Measurements from ENCODE around the gene STX8.

The STX8 gene

DNA sequence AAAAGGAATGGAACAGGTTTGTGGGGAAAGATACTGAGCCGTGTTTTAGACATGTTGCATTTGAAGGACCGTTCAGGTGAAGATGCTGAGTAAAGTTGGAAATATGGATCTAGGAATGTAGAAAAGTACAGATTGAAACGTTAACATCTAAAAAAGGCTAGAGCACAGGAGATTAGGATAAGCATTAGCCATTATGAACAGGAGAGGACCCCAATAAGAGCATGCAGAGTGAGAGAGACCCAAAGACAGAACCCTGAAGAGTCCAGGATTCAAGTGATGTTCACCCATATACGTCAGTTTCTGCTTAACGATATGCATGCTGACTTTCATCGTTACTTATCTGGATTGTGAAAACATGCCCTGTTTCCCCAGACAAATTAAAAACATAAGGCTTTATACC lies 140.5 kb downstream of the STX8 start:
- no peak for DNase-seq

DNA sequence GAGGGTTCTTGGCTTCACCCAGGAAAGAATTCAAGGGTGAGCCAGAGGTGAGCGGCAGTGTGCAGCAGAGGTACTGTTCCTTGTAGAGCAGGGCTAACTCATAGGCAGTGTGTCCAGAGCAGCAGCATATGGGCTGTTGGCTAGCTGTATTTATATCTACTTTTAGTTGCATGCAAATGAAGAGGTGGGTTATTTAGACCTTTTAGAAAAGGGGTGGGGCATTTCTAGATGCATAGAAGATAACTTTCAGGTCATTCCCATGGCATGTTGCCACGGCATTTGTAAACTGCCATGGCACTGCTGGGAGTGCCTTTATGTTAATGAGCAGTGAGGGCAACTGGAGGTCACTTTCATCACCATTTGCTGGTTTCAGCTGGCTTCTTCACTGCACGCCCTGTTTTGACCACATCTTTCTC lies 141.0 kb downstream of the STX8 start:
- DNase-seq: no peak

DNA sequence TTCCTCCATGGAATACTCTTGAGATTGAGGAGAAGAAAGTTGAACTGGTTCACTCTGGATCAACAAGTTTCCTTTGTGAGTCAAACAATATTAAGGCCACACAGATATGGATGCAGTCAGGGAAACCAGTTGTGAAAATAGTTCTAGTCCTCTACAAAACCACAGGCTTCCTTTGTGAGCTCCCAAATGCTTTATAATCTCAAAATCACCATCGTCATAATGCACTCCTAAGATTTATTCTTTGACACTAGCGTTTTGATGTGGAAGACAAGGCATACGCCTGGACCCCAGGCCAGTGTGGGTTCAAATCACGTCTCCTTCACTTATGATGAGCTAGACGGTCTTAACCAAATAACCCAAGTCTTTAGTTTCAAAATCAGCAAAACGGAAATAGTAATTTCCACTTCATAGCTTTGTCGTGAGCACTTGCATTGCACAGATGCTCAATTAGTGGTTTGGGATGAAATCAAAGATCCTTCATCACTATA lies 142.6 kb downstream of the STX8 start:
- DNase-seq: no peak

DNA sequence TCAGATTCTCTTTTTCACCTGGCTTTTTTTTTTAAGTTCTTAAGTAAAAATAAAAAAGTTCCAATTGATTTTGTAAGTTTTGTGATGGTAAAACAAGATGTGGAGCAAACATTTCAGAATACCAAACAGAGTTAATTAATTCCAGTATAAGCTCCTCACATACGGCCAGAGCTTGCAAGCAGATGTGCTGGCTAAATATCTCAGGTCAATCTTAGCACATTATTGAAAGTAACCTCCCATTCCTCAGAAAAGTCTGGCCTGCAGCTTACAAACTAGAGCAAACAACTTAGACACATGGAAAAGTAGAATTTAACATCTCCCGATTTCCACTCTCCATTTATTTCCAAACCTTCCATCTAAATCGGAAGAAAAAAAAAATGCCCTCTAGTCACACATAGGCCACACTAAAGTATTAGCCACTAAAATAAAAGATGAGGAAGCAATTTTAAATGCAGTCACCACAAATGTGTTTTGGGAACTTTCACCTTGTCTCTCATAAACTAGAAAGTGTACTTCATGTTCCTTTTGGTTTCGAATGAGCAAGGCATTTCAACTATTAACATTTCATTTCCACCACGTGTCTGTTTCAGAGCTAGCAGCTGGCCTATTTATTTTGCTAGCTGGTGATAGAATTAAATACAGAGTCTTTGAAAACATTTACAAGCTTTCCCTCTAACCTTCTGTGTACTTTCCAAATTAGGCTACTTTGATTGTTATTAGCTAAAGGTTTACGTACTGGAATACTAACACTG lies 143.3 kb downstream of the STX8 start:
- no peak for DNase-seq

DNA sequence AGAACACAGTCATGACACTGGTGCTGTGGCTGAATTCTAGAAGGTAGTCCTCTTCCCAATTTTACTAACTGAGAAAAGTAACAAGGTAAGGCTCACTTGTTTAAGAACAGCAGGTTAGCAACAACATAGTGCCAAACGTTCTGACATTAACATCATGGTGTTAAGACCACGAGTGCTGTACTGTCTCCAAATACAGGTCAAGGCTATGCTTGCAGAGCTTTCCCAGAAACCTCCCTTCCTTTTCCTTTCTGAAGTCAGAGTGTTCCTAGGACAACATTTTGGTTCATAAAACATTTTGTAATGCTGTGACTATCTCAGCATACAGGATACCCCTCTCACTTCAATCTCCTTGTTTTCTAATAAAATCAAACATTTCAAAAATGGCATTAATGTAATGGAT lies 144.0 kb downstream of the STX8 start:
- DNase-seq: no peak

DNA sequence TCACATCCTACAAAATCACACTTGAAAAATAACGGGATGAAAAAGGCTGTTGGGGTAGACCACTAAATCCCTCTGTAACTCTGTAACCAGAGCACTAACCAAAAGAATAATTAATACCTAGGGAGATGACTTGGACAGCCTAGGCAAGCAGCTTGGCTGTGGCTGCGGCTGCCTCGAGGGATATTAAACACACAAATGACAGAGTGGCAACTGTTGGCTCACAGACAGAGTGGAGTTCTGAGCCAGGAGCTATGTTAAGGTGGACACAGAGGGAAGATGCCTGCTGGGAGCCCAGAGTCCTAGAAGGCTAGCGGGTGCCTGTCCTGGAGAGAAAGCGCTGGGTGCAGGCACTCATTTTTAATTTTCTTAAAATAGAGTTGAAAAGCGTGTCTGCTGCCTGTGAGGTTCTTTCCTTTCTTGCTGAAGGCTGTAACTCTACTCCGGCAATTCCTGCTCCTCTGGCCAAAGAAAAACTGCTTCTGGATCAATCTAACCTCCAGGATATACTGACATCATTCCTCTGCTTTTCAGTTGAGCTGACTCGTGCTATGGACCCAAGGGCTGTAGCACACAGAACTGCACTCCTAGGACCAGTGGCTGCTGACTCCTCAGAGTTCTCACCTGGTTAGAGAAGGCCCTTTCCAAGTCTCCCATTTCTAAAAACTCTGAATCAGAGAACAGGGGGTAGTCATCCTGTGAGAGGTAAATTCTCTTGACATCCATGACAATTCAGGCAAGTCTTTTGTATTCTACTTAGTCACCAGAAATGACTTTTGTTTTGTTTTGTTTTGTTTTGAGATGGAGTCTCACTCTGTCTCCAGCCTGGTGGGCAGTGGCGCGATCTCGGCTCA lies 147.9 kb downstream of the STX8 start:
- DNase-seq: peak; percentile 35 to 66

DNA sequence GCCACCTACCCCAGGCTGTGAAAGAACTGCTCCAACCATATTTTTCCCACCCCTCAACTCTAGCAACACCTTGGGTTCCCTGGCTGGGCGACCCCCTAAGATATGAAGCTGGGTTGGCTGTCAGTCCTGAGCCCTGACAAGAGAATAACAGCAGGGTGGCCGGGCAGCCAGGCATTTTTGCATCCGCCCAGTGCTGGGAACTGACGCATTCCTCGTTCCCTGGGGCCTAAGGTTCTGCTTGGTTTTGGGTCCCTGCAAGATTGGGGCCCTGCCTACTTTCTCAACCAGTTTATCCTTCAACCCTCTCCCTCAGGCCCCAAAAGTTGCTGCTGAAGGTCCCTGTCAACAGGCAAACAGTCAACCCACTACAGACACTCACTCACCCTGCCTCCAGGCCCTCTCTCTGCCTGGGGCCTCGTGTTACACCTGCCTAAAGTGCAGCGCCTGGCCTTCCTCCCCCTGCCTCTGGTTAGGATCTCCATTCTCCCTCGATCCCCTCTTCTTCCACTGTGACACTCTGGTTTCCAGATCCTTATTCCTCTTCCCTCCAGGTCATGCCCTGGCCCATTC lies 151.5 kb downstream of the STX8 start:
- no peak for DNase-seq

DNA sequence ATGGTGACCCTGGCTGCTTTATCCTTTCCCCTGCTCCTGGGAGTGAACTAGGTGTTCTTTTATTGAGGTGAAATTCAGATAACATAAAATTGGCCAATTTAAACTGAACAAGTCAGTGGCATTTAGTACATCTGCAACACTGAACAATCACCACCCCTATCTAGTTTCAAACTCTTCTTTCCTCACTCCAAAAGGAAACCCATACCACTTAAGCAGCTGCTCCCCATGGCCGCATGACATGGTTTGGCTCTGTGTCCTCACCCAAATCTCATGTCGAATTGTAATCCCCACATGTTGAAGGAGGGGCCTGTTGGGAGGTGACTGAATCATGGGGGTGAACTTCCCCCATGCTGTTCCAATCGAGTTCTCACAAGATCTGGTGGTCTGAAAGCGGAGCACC lies 154.1 kb downstream of the STX8 start:
- DNase-seq: no peak

DNA sequence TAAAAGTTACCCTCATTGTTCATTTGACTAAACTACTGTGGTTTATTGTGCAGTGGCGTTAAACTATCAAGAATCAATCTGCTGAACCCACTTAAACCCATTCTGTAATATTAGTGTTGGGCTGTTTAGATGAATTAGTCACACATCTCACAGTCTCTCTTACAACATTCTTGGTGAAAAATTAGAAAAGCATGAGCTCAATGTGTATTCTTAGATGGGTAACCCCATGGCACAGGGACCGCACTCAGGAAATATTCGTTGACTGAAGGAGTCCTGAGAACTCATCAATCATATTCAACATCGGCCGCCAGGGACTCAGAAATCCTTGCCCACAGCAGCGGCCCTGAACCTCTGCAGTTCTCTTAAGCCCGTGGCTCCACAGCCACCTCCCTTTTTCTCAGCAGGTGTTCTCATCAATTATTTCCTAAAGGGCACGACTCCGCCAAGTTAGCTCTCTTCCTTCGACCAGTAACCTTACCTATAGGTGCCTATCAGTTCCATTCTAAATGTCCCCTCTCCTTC lies 155.6 kb downstream of the STX8 start:
- no peak for DNase-seq

DNA sequence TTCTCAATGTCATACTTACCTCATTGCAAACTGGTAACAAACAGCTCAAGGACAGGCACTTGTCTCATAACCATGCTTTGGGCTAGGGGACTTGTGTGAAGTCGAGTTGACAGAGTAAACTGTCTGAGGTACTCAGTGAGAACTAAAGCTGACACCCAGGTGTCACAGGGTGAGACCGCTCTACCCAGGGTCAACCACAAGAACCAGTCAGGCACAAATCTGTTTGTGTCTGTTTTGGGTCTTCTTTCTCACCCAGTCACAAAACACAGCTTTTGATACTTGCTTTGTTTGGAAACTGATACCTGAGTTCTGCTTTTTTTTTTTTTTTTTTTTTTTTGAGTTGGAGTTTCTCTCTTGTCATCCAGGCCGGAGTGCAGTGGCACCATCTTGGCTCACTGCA lies 161.1 kb downstream of the STX8 start:
- DNase-seq: no peak

DNA sequence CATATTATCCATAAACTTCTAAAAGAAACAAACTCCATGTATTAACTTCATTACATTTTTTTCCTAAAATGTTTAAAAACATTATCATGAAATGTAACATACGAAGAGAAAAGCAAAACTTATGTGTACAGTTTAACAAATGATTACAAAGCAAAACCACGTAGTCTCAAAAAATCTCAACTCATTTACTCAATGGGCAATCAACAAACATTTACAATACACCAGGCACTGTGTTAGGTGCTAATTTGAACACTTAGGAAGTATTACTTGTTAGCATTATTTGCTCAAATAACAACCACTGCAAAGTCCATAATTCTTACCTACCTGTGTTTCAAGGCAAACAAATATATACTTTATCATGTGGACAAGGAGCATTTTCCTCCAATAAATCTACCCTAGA lies 164.9 kb downstream of the STX8 start:
- DNase-seq: no peak

DNA sequence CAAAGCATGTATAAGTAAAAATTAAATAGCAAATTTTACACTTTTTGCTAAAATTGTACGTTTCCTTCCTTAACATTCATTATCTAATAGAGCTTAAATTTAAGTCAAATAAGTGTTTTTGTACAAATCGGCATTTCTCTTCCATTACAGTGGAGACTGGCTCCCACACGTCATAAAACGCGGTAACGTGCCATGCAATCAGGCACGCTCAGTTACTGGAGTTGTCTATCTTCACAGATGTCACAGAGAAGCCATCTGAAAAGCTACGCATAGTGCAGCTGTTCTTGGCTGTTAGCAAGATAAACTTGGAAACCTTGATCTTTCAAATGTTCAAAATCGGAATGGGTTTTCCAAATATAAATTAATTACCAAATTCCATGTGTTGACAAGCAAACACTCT lies 165.3 kb downstream of the STX8 start:
- no peak for DNase-seq

DNA sequence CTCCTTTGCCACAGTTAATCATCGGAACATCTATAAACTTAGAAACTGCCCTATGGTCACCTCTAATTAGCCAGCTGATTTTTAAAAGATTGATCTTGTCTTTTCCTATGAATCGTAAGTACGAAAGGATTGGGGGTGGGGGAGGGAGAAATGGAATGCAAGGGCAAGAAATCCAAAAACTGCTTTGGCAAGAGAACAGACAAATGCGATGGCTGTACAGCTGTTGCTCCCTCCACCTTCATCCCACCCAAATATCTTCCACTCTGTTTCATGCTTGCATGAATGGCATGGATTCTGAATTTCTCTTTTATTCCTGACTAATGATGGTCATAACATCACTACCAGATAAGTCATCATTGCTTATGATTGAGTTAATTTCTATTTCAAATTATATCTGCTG lies 165.7 kb downstream of the STX8 start:
- no peak for DNase-seq

DNA sequence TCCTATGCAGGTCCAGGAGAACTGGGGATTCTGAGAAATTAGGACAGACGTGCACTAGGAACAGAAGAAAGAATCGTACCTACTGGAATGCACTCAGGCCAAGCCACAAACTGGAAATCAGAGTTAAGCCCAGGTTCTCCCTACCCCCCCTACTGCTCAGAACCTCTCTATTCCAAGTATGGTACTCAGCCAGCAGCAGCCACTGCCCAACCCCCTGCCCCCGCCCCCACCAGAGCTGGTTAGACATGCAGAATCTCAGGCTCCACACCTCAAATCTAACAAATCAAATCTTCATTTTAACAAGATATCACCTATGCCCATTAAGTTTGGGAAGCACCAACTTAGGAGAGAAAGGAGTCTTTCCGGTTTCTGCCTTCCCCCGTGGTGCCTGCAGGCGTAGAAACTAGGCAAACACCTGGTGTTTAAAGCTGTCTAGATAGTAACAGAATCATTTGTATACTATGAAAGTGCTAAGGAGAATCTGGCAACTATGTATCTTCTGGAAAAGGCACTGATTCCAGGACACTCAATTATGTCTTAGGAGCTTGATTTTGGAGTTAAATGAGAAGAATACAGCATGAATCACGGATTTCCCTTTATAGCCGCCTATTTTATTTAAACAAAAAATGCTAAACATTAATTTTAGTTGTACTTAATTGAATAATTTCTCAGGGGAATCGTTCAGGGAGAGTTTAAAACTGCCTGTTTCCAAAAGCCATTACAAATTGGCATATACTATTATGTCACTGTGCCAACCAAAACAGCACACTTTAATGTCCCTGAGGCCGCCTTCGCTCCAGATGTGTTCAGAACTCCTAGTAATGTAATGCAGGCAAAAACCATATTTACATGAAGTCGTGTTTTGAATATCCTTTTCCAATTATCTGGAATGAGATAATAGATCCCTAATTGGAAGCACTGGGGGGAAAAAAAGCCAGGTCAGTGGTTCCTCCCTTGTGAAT lies 166.5 kb downstream of the STX8 start:
- no peak for DNase-seq

DNA sequence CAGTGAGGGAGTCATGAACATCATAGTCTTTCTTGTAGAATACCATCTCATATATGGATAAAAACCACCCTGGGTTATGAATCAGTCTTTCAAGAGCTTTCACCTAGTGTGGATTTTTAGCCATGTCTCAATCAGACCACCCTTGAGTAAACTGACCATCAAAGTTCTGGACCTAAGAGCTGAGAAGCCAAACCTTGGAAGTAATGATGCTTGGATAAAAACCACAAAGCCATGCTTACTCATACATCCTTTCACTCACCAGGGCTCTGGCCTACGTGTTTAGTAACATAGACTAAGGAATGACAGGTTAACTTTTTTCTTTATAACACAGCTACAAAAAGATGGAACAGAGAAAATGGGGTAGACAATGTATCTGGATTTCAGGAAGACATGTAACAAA lies 167.2 kb downstream of the STX8 start:
- no peak for DNase-seq

DNA sequence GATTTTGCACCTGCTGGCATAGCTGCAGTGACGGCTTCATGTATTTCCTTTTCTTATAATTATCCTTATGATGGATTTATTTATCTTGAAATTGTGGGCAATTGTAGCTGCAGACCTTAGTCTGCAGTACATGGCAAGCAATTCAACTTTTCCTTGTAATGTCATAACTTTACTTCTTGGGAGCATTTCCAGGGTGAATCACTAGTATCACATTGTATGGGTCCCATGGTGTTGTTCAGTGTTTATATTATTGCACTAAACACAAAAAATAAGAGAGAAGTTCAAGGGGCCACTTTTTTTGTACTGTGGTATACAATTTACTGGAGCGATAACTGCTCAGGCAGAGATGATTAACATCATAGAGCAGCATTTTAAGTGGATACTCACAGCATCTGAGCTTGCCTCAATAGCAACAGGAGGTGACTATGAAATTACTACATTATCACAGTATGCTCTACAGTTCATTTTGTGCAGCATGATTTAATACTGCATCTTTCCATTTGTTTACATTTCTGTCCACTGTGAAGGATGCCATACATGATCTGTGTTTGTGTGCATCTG lies 169.5 kb downstream of the STX8 start:
- peak in 1 of 2 experiments; percentile 48 for DNase-seq

DNA sequence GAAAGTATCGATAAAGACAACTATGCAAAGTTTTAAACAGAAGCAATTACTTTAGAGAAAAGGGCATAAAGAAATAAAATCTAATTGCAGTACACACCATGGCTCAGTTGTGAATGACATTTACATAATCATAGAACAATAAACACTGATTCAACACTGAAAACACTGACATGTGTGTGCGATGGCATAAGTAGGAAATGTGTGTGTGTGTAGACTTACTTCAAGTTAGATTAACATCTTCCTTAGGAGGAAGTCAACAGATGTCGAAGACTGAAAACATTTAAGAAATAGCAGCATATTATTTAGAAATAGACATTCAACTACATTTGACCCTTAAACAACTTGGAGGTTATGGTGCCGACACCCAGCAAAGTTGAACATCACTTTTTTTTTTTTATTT lies 172.4 kb downstream of the STX8 start:
- no peak for DNase-seq

DNA sequence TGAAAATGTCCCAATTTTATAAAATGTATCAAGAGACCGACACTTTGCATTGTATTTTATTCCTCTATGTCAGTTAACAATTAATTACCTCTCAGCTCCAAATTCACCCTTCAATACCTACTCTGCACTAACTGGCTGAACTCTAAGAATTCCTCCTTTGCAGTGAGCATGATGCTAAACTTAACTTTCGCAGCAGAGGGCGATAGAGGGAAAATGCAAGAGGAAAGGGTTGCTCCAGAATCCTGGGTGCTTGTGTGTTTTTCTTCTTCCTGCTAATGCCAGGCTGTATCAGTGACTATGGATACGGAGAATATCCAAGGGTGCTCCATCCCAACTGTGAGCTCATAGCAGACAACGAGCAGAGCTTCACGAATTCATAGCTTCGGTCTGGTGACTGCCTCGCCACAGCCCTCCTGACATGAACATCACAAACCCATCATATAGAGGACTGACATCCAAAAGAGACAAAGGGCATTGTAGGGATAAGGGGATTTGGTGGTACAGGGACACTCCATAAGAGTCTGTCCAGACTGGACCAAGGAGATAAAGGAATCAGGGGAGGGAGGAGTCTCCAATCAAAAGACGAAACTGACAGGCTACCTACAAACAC lies 172.9 kb downstream of the STX8 start:
- peak; percentile 11 to 14 for DNase-seq

DNA sequence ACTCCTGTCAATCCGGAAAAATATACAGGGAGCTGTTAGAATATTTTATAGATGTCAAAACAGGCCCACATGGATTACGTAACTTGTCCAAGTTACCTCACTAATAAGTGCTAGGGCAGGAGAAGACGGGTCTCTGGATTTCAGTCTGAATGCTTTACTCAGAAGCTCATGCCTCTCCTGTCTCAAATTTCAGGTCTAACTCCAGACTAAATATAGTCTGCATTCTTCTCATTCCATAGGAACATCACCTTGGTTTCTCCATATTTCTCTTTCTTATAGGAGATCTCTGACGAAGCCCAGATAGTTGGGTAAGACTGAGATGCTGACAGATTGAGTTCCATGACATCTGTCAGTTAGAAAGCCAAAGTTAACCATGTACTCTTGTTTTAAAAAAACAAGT lies 174.2 kb downstream of the STX8 start:
- DNase-seq: no peak

DNA sequence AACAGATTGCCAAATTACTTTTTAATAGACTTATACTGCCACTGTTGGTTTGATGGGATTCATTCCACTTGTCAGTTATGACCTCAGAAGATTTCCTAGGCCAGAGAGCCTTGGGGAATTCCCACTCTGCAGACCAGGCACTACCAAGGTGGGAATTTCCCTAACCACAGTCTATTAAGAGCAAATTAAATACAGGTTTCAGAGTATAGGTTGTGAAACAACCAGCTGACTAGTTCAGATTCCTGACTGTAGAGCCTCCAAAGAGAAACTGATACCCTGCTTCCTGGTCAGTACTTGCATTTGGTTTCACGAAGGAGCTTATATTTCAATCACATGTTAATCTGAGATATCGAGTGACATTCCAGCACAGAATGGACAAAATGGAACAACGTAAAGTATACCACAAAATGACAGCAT lies 186.5 kb downstream of the STX8 start:
- DNase-seq: no peak

DNA sequence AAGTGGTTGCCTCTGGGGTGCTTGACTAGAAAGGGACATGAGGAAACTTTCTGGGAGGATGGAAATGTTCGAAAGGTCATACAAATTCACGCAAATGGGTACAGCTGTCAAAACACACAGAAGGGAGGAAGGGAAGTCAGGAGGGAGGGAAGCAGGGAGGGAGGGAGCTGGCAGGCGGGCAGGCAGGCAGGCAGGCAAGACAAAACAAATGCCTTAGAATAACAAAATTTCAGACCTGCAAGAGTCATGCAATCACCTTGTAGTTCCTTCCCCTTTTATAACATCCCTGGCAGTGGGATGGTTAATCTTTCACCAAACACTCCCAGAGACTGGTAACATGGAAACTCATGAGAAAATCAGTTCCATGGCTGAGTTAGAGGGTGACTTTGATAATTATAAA lies 189.2 kb downstream of the STX8 start:
- no peak for DNase-seq

DNA sequence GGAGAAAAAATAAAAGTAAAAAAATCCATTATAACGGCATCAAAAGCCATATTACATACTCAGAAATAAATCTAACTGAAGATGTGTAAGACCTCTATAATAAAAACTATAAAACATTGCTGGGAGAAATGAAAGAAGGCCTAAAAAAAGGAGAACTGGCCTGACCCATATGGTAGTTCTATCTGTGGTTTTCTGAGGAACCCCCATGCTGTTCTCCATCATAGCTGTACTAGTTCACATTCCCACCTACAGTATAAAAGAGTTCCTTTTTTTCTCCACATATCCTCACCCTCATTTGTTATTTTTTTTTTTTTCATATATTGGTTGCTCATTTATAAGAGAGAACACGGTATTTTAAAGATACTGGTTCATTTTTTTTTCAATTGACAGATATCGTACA lies 191.8 kb downstream of the STX8 start:
- DNase-seq: no peak

Data from NCI-H2081 (cell line).